Ramos (cell line): ENCODE data around the gene LGALS7.

Source experiments
- in situ Hi-C: fragments of 300-500 bp; cut with MboI; formaldehyde crosslinking; loops from one replicate; pipeline ENCODE4 v1.14.3; 2022; ENCODE audit warnings: low sequenced_read_pairs; ENCODE audit not compliant: unreplicated experiment

LGALS7 gene

GRCh38 chr19:38741670-38742069 lies 31.6 kb downstream of the LGALS7 start:
- in situ Hi-C loops = no loop called here

- in situ Hi-C loops = no loop called here
Observed at GRCh38 chr19:38740932-38741331, 32.4 kb downstream of the LGALS7 start.

- in situ Hi-C loops = no loop called here
Observed at GRCh38 chr19:38740257-38740592, 33.1 kb downstream of the LGALS7 start.

GRCh38 chr19:38739440-38740256 lies 33.7 kb downstream of the LGALS7 start:
- in situ Hi-C loops = no loop called here

- in situ Hi-C loops = no loop called here
Observed at GRCh38 chr19:38737921-38738737, 35.2 kb downstream of the LGALS7 start.

GRCh38 chr19:38737281-38737865 lies 35.9 kb downstream of the LGALS7 start:
- in situ Hi-C loops = no loop called here

DNA sequence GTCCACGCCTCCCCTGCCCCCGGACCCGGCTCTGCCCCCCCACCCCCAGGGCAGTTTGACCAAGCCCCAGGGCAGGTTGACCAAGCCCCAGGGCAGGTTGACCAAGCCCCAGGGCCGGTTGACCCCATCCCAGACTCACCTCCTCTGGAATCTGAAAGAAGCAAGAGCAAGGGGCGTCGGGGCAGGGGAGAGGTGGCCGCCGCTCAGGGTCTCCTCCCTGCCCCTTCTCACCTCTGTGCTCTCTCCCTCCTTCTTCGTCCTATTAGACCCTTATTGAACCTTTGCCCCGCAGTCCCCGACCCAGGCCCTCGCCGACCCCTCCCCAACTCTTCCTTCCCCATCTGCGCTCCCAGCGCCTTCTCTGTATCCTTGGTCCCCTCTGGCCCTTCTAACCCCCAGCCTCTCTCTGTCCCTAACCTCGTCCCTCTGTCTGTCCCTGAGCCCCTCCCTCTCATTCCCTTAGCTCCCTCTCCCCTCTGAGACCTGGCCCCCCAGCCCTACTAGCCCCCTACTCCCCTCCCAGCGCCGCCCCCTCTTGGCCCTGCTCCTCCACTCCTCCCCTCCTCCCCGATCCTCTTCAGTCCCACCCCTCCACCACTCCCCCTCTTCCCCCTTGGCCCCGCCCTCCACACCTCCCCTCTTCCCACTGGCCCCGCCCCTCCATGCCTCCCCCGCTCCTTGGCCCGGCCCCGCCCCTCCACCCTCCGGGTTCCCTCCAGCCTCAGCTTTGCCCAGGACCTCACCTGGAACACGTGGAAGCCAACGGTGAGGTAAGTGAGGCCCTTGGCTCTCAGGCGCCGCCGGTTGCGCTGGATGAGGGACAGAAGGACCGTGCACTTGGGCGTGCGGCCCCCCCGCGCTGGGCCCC lies 36.7 kb downstream of the LGALS7 start:
- in situ Hi-C loops = no loop called here

DNA sequence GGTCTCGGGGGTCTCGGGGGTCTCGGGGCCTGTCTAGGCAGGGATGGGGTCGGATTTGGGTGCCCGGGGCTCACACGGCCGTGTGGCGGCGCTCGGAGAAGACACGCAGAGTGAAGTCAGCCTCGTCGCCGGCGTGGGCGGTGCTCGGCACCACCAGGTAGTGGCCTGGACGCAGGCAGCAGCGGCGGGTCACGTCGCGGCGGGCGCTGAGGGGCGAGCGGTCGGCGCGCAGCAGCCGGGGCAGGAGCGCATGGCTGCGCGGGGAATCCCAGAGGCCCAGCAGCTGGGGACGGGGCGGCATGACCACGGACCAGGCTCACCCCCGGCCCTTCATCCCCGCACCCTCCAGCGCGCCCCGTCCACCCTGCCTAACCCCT lies 37.3 kb downstream of the LGALS7 start:
- in situ Hi-C loops = no loop called here

- in situ Hi-C loops = no loop called here
Observed at GRCh38 chr19:38735257-38735686, 38.0 kb downstream of the LGALS7 start.

DNA sequence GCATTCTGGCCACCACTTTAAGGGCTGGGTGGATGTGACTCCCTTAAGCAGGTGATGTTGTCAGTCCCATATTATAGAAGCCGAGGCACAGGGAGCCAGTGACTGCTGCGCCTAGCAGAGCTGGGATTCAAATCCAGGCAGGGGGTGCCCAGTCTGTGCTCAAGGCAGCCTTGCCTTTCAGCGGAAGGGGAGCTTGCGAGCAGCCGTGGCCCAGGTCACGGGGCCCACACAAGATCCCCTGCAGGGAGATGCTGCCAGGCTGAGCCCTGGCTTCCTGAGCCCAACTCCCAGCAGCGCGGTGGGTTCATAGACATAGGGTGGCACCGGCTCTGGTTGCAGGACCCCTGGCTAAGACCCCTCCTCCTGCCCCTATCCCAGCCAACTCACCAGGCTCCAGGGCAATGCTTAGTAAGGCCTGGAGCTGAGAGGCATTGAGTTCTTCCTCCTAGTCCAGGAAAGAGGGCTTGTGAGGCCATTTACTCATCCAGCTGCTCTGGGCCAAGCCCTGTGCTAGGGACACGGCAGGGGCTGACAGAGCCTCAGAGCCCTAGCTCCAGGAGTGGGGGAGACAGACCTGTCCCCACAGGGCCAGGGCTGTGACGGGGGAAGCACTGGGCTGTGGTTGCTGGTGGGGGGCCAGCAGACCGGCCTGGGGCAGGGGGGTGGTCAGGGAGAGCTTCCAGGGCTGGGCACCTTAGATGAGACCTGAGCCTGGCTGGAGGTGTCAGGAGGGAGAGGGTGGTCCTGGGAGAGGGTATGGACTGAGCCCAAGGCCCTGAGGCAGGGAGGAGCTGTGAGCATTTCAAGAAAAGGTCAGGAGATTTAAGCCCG lies 38.7 kb downstream of the LGALS7 start:
- in situ Hi-C loops = no loop called here

GRCh38 chr19:38734176-38734425 lies 39.2 kb downstream of the LGALS7 start:
- in situ Hi-C loops = no loop called here

DNA sequence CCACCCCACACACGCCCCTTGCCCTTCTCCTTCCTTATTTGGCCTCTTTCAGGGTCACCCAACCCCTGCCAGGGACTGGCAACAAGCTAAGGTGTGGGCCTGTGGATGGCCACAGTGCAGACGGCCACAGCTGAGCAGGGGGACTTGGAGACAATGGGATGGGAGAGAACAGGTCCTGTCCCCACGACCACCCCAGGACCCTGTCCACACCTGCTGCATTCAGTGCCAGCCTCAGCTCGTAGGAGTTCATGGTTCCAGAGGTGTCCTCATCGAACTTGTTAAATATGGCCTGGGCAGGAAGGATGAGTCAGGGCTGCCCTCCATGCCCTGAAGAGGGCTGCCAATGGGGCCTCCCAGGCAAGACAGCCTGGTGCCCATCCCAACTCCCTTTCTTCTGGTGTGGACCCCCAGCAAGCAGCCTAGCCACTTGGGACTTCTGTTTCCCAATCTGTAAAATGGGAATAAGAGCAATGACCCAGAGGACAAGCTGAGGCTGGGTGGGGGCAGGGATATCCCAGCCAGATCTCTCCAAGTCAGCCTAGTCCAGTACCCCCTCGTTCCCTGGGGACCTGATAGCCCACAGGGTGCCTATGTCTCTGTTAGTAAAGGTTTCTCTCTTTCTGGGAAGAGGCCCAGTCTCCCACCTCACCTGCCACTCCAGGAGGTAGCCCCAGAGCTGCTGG lies 39.7 kb downstream of the LGALS7 start:
- in situ Hi-C loops = no loop called here

DNA sequence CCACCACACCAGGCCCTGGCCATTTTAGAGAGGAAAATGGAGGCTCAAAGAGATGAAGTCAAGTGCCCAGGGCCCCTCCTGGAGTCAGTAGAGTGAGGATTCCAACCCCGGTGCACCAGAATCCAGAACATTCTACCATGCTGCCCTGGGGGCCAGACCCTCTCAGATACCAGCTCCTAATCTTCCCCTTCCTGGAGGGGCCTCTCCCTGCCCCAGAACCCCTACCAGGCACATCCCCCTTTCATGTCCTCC lies 40.1 kb downstream of the LGALS7 start:
- in situ Hi-C loops = no loop called here

- in situ Hi-C loops = no loop called here
Observed at GRCh38 chr19:38731654-38732301, 41.5 kb downstream of the LGALS7 start.

DNA sequence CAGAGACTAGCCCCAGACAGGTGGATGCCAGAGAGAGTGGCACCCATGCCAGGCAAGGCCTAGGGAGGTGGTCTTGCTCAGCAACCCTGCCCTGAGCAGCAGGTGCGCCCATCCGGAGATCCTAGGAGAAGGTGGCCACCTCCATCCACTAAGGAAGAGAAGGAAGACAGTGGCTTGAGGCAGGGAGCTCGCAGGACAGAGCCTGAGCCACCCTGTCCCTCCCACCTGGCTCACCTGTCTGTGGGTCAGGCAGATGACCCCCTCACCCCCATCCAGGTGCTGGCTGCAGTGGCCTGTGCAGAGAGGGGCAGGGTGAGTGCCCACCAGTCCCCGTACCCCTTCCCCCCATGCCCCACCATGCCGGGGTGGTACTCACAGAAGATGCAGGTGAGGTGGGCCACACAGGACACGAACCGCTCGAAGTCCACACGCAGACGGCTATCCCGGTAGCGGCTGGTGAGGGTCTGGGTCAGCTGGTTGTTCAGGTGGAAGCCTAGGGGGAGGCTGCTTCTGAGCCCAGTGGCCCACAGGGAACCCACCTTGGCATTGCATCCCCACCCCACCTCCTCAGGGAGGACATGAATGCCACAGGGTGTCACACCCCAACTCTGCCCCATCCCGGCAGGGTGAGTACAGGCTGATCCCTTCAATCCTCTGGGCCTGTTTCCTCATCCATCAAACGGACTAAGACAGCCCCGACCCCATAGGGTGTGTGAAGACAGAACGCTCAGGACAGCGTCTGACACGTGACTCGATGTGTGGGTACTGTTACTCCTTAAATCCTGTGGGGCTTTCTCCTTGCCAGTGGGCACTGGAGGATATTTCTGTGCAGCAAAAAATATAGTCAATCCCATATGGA lies 42.4 kb downstream of the LGALS7 start:
- in situ Hi-C loops = no loop called here

GRCh38 chr19:38730470-38730730 lies 42.9 kb downstream of the LGALS7 start:
- in situ Hi-C loops = no loop called here

GRCh38 chr19:38729653-38730469 lies 43.5 kb downstream of the LGALS7 start:
- in situ Hi-C loops = no loop called here
